DMS 273 (cell line): ENCODE measurements around the gene MINDY4.

Source experiments
- DNase-seq: peaks from one replicate; lab custom pipeline; 2025; ENCODE audit not compliant: unreplicated experiment; lab: John Stamatoyannopoulos, UW

The MINDY4 gene

GRCh38 chr7:30926313-30926712 is 155.1 kb downstream of the MINDY4 start:
- no peak for DNase-seq

- DNase-seq = no peak
These were observed 155.8 kb downstream of the MINDY4 start for GRCh38 chr7:30927040-30927439.

GRCh38 chr7:30927559-30927958 is 156.3 kb downstream of the MINDY4 start:
- no peak for DNase-seq

GRCh38 chr7:30928254-30928872 is 157.1 kb downstream of the MINDY4 start:
- DNase-seq = no peak

- DNase-seq = no peak
These were observed 158.5 kb downstream of the MINDY4 start for GRCh38 chr7:30929686-30930085.

- DNase-seq = no peak
These were observed 159.4 kb downstream of the MINDY4 start for GRCh38 chr7:30930621-30931020.

- DNase-seq = no peak
These were observed 160.1 kb downstream of the MINDY4 start for GRCh38 chr7:30931161-30931928.

- DNase-seq = no peak
These were observed 160.8 kb downstream of the MINDY4 start for GRCh38 chr7:30931929-30932540.

- DNase-seq = no peak
These were observed 161.3 kb downstream of the MINDY4 start for GRCh38 chr7:30932562-30932961.

GRCh38 chr7:30933124-30933974 is 162.1 kb downstream of the MINDY4 start:
- no peak for DNase-seq

GRCh38 chr7:30934225-30934624 is 163.0 kb downstream of the MINDY4 start:
- no peak for DNase-seq

GRCh38 chr7:30934732-30935568 is 163.7 kb downstream of the MINDY4 start:
- no peak for DNase-seq

GRCh38 chr7:30935569-30935877 is 164.3 kb downstream of the MINDY4 start:
- no peak for DNase-seq

GRCh38 chr7:30936650-30937245 is 165.5 kb downstream of the MINDY4 start:
- no peak for DNase-seq

GRCh38 chr7:30937416-30937815 is 166.2 kb downstream of the MINDY4 start:
- DNase-seq = no peak

GRCh38 chr7:30938435-30939316 is 167.5 kb downstream of the MINDY4 start:
- peak; percentile 96 for DNase-seq

- no peak for DNase-seq
These were observed 170.5 kb downstream of the MINDY4 start for GRCh38 chr7:30941582-30942323.
